Natural killer cell (primary cell): ENCODE results near the gene CCDC117. TPM values are rescaled to one million over a fixed set of nuclear protein-coding genes. Genes with fewer than 3 reads are reported as not detected.

Experiments used
- ATAC-seq, 3 donors: fragments of 150-1000 bp in 2 of 3; fragments of 200-7000 bp in 1 of 3; cut with Tn5 transposase; 1 replicate in 1 of 3; 2 replicates in 2 of 3; pipeline ENCODE4 v1.10.0; 2021; ENCODE audit warnings: mild to moderate bottlenecking in 2 of 3, moderate library complexity in 2 of 3
- DNase-seq, 2 donors: peaks; one replicate each; pipeline versions ENCODE4 v3.0.0 to v3.0.0-alpha.2; 2013 to 2021; ENCODE audit warnings: mixed read lengths in 1 of 2
- H3K27ac ChIP-seq: one replicate; pipeline ENCODE4 v1.5.1; 2013; ENCODE audit warnings: mild to moderate bottlenecking, low read length
- H3K27me3 ChIP-seq: one replicate; pipeline ENCODE4 v1.6.1; 2013; ENCODE audit warnings: low read length; ENCODE audit not compliant: control insufficient read depth, insufficient read depth
- H3K36me3 ChIP-seq: one replicate; pipeline ENCODE4 v1.6.1; 2013; ENCODE audit warnings: low read length; ENCODE audit not compliant: control insufficient read depth, insufficient read depth
- H3K4me1 ChIP-seq: one replicate; pipeline ENCODE4 v1.6.1; 2013; ENCODE audit warnings: low read length; ENCODE audit not compliant: control insufficient read depth, insufficient read depth
- H3K4me3 ChIP-seq: one replicate; pipeline ENCODE4 v1.5.1; 2013; ENCODE audit warnings: low read length
- H3K9me3 ChIP-seq: one replicate; pipeline ENCODE4 v1.6.1; 2013; ENCODE audit warnings: low read length; ENCODE audit not compliant: control insufficient read depth, insufficient read depth
- H3K27ac Mint-ChIP-seq, 2 donors: one replicate each; pipeline ENCODE4 v1.8.0; 2022; ENCODE audit warnings: mild to moderate bottlenecking in 2 of 2, mixed read lengths in 2 of 2, moderate library complexity in 1 of 2
- H3K27me3 Mint-ChIP-seq, 2 donors: one replicate each; pipeline ENCODE4 v1.8.0; 2022; ENCODE audit warnings: low read depth in 2 of 2, mixed read lengths in 2 of 2
- H3K36me3 Mint-ChIP-seq: one replicate; pipeline ENCODE4 v1.8.0; 2022; ENCODE audit warnings: mixed read lengths
- H3K4me1 Mint-ChIP-seq, 2 donors: one replicate each; pipeline ENCODE4 v1.8.0; 2022; ENCODE audit warnings: mixed read lengths in 2 of 2
- H3K4me3 Mint-ChIP-seq: one replicate; pipeline ENCODE4 v1.8.0; 2022; ENCODE audit warnings: mild to moderate bottlenecking, moderate library complexity, mixed read lengths
- H3K9me3 Mint-ChIP-seq, 2 donors: one replicate each; pipeline ENCODE4 v1.8.0; 2022; ENCODE audit warnings: mixed read lengths in 2 of 2
- CTCF ChIP-seq: fragments of 200-600 bp; IDR thresholded peaks from one replicate; pipeline ENCODE4 v1.8.0; 2022; ENCODE audit warnings: antibody characterized with exemption
- WGBS: methylation state at CpG from one replicate; pipeline ENCODE4 v1.1.7; 2013; ENCODE audit warnings: missing lambda C conversion rate; ENCODE audit not compliant: insufficient coverage; 5-methylcytosine and 5-hydroxymethylcytosine counted together
- intact Hi-C: fragments of 100-400 bp; cut with micrococcal nuclease; formaldehyde crosslinking; loops from one replicate; pipeline ENCODE4 v1.14.2; 2022
- total RNA-seq, 4 donors: library from RNA; stranded (reverse); fragments of 120-200 nt in 1 of 4; gene quantifications; one replicate each; pipeline versions ENCODE4 v1.2.3 to v1.2.4, GENCODE V29; 2013 to 2022

Gene CCDC117
- total RNA-seq, 3 donors from 2014 or later (not counting 1 experiment from before 2014, with no cell fraction given) = 26.3 to 26.9 (median 26.6) TPM

- no peak overlapping the region for H3K4me3 Mint-ChIP-seq
Observed at GRCh38 chr22:28832731-28833130, 60.2 kb downstream of the CCDC117 start.

GRCh38 chr22:28833276-28833923 is 60.9 kb downstream of the CCDC117 start:
- H3K27ac Mint-ChIP-seq = no peak overlapping the region
- peaks cover 0 to 3% of the 10 kb centered on the region in 2 donors for H3K27me3 Mint-ChIP-seq

More at GRCh38 chr22:28832731-28833130, 60.2 kb downstream of the CCDC117 start:
- Mint-ChIP-seq H3K4me1 (peaks cover 39 to 42% of the 10 kb centered on the region in 2 donors), H3K27ac (no peak overlapping the region), H3K9me3 (no peaks in the 10 kb centered on the region), H3K36me3 (no peaks in the 10 kb centered on the region), H3K27me3 (peaks cover 0 to 3% of the 10 kb centered on the region in 2 donors)
- intact Hi-C loops = no loop called here
- Histone ChIP-seq H3K27me3 (no peaks in the 10 kb centered on the region), H3K27ac (no peak overlapping the region), H3K4me1 (peaks cover 31% of the 10 kb centered on the region), H3K36me3 (no peaks in the 10 kb centered on the region), H3K4me3 (no peak overlapping the region), H3K9me3 (no peaks in the 10 kb centered on the region)
- WGBS = 90% methylated on average over 1 of the region's 1 CpG
- ATAC-seq (no peak), DNase-seq (no peak)
- TF ChIP-seq CTCF = no peak

GRCh38 chr22:28835630-28836189 is 63.2 kb downstream of the CCDC117 start:
- Mint-ChIP-seq H3K9me3 (no peaks in the 10 kb centered on the region), H3K4me1 (peaks cover 25 to 27% of the 10 kb centered on the region in 2 donors), H3K36me3 (no peaks in the 10 kb centered on the region), H3K4me3 (no peak overlapping the region), H3K27ac (no peak overlapping the region), H3K27me3 (peaks cover 0 to 3% of the 10 kb centered on the region in 2 donors)
- H3K36me3 ChIP-seq = no peaks in the 10 kb centered on the region
- ATAC-seq (no peak), DNase-seq (no peak)
- H3K9me3 ChIP-seq = no peaks in the 10 kb centered on the region
- no peak overlapping the region for H3K4me3 ChIP-seq
- H3K4me1 ChIP-seq = peaks cover 13% of the 10 kb centered on the region
- H3K27me3 ChIP-seq = no peaks in the 10 kb centered on the region
- intact Hi-C loops = no loop called here
- WGBS = 96% methylated on average over 11 of the region's 11 CpGs
- no peak for TF ChIP-seq CTCF
- no peak overlapping the region for H3K27ac ChIP-seq

More at GRCh38 chr22:28833276-28833923, 60.9 kb downstream of the CCDC117 start:
- Histone ChIP-seq H3K36me3 (no peaks in the 10 kb centered on the region), H3K4me3 (no peak overlapping the region), H3K9me3 (no peaks in the 10 kb centered on the region), H3K4me1 (peaks cover 26% of the 10 kb centered on the region), H3K27ac (no peak overlapping the region), H3K27me3 (no peaks in the 10 kb centered on the region)
- Mint-ChIP-seq H3K9me3 (no peaks in the 10 kb centered on the region), H3K36me3 (no peaks in the 10 kb centered on the region), H3K4me1 (peaks cover 34 to 37% of the 10 kb centered on the region in 2 donors), H3K4me3 (no peak overlapping the region)
- intact Hi-C loops = no loop called here
- DNase-seq (no peak), ATAC-seq (peak in 2 of 3 donors; percentile 42 to 63)
- WGBS = 40% methylated on average over 3 of the region's 3 CpGs
- TF ChIP-seq CTCF = no peak
